HEK293T (cell line): ENCODE results near the gene DECR2.
A peak's percentile ranks its signal among the peaks of the same experiment; 100 is the strongest.

Source experiments
- FOXK2 ChIP-seq: fragments of 450-650 bp; IDR thresholded peaks from 2 replicates; pipeline ENCODE4 v1.6.1; 2016; ENCODE audit warnings: mild to moderate bottlenecking
- FOXM1 ChIP-seq: fragments of 450-650 bp; IDR thresholded peaks from 2 replicates; pipeline ENCODE4 v1.6.1; 2017; ENCODE audit warnings: mild to moderate bottlenecking, borderline replicate concordance
- HDGF ChIP-seq: fragments of 450-650 bp; IDR thresholded peaks from 2 replicates; pipeline ENCODE4 v1.6.1; 2017; ENCODE audit warnings: antibody characterized with exemption, borderline replicate concordance
- L3MBTL2 ChIP-seq: fragments of 450-650 bp; conservative IDR thresholded peaks from 2 replicates; pipeline ENCODE4 v1.6.1; 2016; ENCODE audit warnings: mild to moderate bottlenecking
- NFRKB ChIP-seq: fragments of 450-650 bp; IDR thresholded peaks from 2 replicates; pipeline ENCODE4 v1.6.1; 2016; ENCODE audit warnings: mild to moderate bottlenecking, moderate library complexity
- PKNOX1 ChIP-seq: fragments of 450-650 bp; IDR thresholded peaks from 2 replicates; pipeline ENCODE4 v1.6.1; 2016
- SP1 ChIP-seq: fragments of 450-650 bp; IDR thresholded peaks from 2 replicates; pipeline ENCODE4 v1.6.1; 2017
- SUZ12 ChIP-seq: fragments of 450-650 bp; IDR thresholded peaks from 2 replicates; pipeline ENCODE4 v1.6.1; 2016; ENCODE audit warnings: mild to moderate bottlenecking
- ZNF384 ChIP-seq: fragments of 450-650 bp; IDR thresholded peaks from 2 replicates; pipeline ENCODE4 v1.6.1; 2016

- TF ChIP-seq SP1 (no peak), NFRKB (no peak), HDGF (0 out of 2 replicates have a peak, but pooled peaks have one; percentile 65), FOXM1 (no peak), ZNF384 (no peak), SUZ12 (no peak), FOXK2 (no peak), L3MBTL2 (no peak), PKNOX1 (no peak)
Measured at GRCh38 chr16:369866-370436, 31.7 kb upstream of the DECR2 start.
